Gastrocnemius medialis (tissue), 4 donors: Measurements from ENCODE around the gene TMEM123. TPM values are rescaled to one million over a fixed set of nuclear protein-coding genes. Genes with fewer than 3 reads are reported as not detected.

Experiments
- ATAC-seq, 2 donors: fragments of 150-250 bp; one replicate each; pipeline ENCODE4 v1.9.1; 2016
- DNase-seq, 2 donors: peaks; one replicate each; pipeline ENCODE4 v3.0.0-alpha.2; 2019
- H3K27ac ChIP-seq, 4 donors: fragments of 200-600 bp; sonication (generic); 1 replicate in 1 of 4; 2 replicates in 3 of 4; pipeline ENCODE4 v1.5.1; 2016 to 2018; ENCODE audit warnings: mild to moderate bottlenecking in 2 of 4, moderate library complexity in 1 of 4
- H3K27me3 ChIP-seq, 3 donors: fragments of 200-600 bp; sonication (generic) in 2 of 3; 1 replicate in 1 of 3; 2 replicates in 2 of 3; pipeline versions ENCODE4 v1.5.1 to v1.6.0; 2016 to 2019; ENCODE audit warnings: mild to moderate bottlenecking in 1 of 3, moderate library complexity in 1 of 3
- H3K36me3 ChIP-seq, 2 donors: fragments of 200-600 bp; sonication (generic) in 1 of 2; one replicate each; pipeline ENCODE4 v1.5.1; 2017 to 2018
- H3K4me1 ChIP-seq, 2 donors: fragments of 200-600 bp; sonication (generic) in 1 of 2; one replicate each; pipeline ENCODE4 v1.5.1; 2016 to 2017; ENCODE audit warnings: mild to moderate bottlenecking in 2 of 2
- H3K4me3 ChIP-seq, 4 donors: fragments of 200-600 bp; sonication (generic) in 3 of 4; 1 replicate in 1 of 4; 2 replicates in 3 of 4; pipeline ENCODE4 v1.5.1; 2016 to 2019; ENCODE audit warnings: mild to moderate bottlenecking in 2 of 4
- H3K9me3 ChIP-seq, 3 donors: fragments of 200-600 bp; sonication (generic) in 2 of 3; 1 replicate in 1 of 3; 2 replicates in 2 of 3; pipeline ENCODE4 v1.5.1; 2016 to 2019
- POLR2A ChIP-seq, 2 donors: fragments of 450-650 bp; IDR thresholded peaks; one replicate each; pipeline ENCODE4 v1.6.1; 2017; ENCODE audit warnings: antibody characterized with exemption in 2 of 2, mild to moderate bottlenecking in 2 of 2, moderate library complexity in 2 of 2
- in situ Hi-C, 4 donors: fragments of 200-750 bp; cut with MboI; loops; one replicate each; pipeline versions ENCODE4 v1.15.0 to v1.8.0; 2017; ENCODE audit warnings: low sequenced_read_pairs in 4 of 4
- intact Hi-C: fragments of 100-400 bp; cut with DNase I; formaldehyde crosslinking; loops from one replicate; pipeline ENCODE4 v1.15.1; 2023; ENCODE audit warnings: low total_unique reads
- total RNA-seq, 4 donors: library from RNA; depleted of rRNA; stranded (reverse); fragments of >200 nt; gene quantifications; one replicate each; pipeline versions ENCODE4 v1.1.0 to v1.2.3, GENCODE V29; 2016
- TF ChIP-seq, protein P1 (sequence below), 5 experiments: fragments of 450-650 bp in 3 of 5; fragments of 200-600 bp in 2 of 5; sonication (generic) in 2 of 5; IDR thresholded peaks in 4 of 5; conservative IDR thresholded peaks in 1 of 5; 1 replicate in 4 of 5; 2 replicates in 1 of 5; pipeline ENCODE4 v1.5.1; 2016 to 2019; ENCODE audit warnings: antibody characterized with exemption in 5 of 5, mild to moderate bottlenecking in 3 of 5, moderate library complexity in 3 of 5

TMEM123 gene
- total RNA-seq, 4 donors from 2014 or later: 12.5 to 38.0 (median 22.6) TPM

DNA sequence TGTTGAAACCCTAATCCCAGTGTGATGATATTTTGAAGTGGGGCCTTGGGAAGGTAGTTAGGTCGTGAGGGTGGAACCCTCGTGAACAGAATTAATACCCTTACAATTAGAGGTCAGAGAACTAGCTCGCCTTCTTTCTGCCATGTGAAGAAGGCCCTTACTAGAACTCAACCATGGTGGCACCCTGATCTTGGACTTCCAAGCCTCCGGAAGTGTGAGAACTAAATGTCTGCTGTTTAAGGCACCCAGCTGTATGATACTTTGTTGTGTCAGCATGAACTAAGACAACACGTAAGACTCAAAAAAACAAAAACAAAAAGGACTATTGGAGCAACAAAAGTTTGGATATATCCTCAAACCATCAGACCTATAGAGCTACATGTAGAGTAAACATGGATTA is 52.0 kb downstream of the TMEM123 start:
- in situ Hi-C loops: no loop called here
- no peak for ATAC-seq
- Histone ChIP-seq H3K27me3 (no peaks in the 10 kb centered on the region), H3K27ac (no peak overlapping the region), H3K4me3 (no peak overlapping the region), H3K9me3 (no peaks in the 10 kb centered on the region), H3K4me1 (peaks cover 8 to 12% of the 10 kb centered on the region in 2 donors), H3K36me3 (peaks cover 0 to 6% of the 10 kb centered on the region in 2 donors)
- DNase-seq: no peak
- TF ChIP-seq POLR2A (IDR thresholded peaks at IDR 0.05): no peak
- TF ChIP-seq, protein P1, sequence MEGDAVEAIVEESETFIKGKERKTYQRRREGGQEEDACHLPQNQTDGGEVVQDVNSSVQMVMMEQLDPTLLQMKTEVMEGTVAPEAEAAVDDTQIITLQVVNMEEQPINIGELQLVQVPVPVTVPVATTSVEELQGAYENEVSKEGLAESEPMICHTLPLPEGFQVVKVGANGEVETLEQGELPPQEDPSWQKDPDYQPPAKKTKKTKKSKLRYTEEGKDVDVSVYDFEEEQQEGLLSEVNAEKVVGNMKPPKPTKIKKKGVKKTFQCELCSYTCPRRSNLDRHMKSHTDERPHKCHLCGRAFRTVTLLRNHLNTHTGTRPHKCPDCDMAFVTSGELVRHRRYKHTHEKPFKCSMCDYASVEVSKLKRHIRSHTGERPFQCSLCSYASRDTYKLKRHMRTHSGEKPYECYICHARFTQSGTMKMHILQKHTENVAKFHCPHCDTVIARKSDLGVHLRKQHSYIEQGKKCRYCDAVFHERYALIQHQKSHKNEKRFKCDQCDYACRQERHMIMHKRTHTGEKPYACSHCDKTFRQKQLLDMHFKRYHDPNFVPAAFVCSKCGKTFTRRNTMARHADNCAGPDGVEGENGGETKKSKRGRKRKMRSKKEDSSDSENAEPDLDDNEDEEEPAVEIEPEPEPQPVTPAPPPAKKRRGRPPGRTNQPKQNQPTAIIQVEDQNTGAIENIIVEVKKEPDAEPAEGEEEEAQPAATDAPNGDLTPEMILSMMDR (IDR thresholded peaks at IDR 0.05 in 4 of 5, conservative IDR thresholded peaks at IDR 0.05 in 1 of 5): no peak
- intact Hi-C loops: no loop called here

DNA sequence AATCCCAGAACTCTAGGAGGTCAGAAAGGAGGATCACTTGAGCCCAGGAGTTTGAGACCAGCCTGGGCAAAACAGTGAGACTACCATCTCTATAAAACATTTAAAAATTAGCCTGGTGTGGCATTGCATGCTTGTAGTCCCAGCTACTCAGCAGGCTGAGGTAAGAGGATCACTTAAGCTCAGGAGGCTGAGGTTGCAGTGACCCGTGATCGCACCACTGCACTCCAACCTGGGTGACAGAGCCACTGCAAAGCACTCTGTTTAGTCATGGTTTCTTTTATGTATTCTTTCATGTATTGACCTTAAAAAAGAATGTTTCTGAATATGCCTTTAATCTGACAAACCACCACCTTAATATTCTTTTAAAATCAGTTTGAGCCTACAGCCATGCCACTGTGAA is 53.4 kb downstream of the TMEM123 start:
- H3K36me3 ChIP-seq: peaks cover 0 to 10% of the 10 kb centered on the region in 2 donors

DNA sequence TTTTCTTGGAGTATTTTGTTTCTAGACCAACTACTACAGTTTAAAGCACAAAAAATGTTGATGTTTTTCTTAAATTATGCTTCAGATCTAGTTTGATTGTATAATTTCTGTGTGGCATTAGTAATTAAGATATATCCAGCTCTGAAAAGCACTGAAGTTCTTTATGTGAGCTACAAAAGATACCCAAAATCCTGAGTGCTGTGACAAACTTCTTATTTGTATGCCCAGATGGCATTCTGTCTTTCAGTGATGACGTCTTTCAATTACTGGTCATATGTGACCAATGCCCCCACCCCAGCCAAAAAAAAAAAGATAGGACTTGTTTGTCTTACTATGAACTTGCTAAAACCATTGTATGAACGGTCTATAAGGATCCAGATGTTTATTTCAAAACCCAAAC is 54.3 kb downstream of the TMEM123 start:
- TF ChIP-seq, protein P1 (IDR thresholded peaks at IDR 0.05 in 4 of 5, conservative IDR thresholded peaks at IDR 0.05 in 1 of 5): no peak
- TF ChIP-seq POLR2A (IDR thresholded peaks at IDR 0.05): no peak
- no peak for DNase-seq
- no peak for ATAC-seq
- intact Hi-C loops (no loop called here), in situ Hi-C loops (loop anchor here in 1 of 4 donors (25.0 kb wide), 1 partner anchor 89 kb away; no protein-coding TSS in a partner anchor)
- Histone ChIP-seq H3K9me3 (no peaks in the 10 kb centered on the region), H3K4me1 (peaks cover 8 to 12% of the 10 kb centered on the region in 2 donors), H3K27ac (no peak overlapping the region), H3K4me3 (no peak overlapping the region), H3K27me3 (no peaks in the 10 kb centered on the region), H3K36me3 (peaks cover 0 to 19% of the 10 kb centered on the region in 2 donors)

More for the DNA sequence above, 53.4 kb downstream of the TMEM123 start:
- peaks cover 8 to 12% of the 10 kb centered on the region in 2 donors for H3K4me1 ChIP-seq
- intact Hi-C loops (no loop called here), in situ Hi-C loops (loop anchor here in 1 of 4 donors (25.0 kb wide), 1 partner anchor 88 kb away; no protein-coding TSS in a partner anchor)
- H3K27ac ChIP-seq: no peak overlapping the region
- TF ChIP-seq, protein P1 (IDR thresholded peaks at IDR 0.05 in 4 of 5, conservative IDR thresholded peaks at IDR 0.05 in 1 of 5): no peak
- no peak for TF ChIP-seq POLR2A (IDR thresholded peaks at IDR 0.05)
- DNase-seq (no peak), ATAC-seq (no peak)
- H3K9me3 ChIP-seq: no peaks in the 10 kb centered on the region
- H3K27me3 ChIP-seq: no peaks in the 10 kb centered on the region
- H3K4me3 ChIP-seq: no peak overlapping the region

DNA sequence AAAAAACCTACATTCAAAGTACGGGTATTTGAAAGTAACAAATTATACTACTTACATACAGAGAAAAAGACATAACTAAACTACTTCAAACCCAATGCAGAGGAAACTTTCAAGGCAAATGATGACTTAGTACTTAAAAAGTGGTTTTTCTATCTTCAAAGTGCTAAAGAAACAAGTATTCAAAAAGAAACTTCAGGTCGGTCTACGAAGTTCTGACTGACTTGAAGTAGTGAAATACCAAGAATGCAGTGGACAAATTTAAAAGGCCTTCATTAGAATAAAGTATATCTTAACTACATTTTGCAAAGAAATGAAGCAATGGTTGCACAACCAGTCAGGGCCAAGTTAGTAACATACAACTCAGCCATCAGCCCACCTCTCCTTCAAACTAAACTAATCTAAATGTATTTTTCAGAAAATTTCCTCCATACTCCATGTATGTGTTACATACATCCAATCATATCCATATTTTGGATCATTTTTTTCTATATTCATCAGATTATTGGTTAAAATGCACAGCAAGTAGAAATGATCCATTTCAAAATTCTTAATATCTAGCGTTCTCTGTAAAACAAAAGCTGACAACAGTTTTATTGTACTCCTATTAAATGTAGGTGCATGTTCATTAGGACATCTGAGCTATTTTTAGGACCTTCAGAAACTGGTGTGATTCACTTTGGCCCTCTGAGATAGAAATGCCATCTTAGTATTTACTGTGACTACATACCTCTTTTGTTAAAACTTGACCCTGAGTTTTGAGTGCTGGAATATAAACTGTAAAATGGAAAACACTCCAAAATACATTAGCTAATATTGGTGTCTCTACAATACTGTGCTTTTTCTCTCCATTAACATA is 55.6 kb downstream of the TMEM123 start:
- H3K9me3 ChIP-seq: no peaks in the 10 kb centered on the region
- in situ Hi-C loops (loop anchor here in 1 of 4 donors (25.0 kb wide), 1 partner anchor 90 kb away; no protein-coding TSS in a partner anchor), intact Hi-C loops (no loop called here)
- no peak overlapping the region for H3K4me3 ChIP-seq
- H3K27me3 ChIP-seq: no peaks in the 10 kb centered on the region
- TF ChIP-seq, protein P1 (IDR thresholded peaks at IDR 0.05 in 4 of 5, conservative IDR thresholded peaks at IDR 0.05 in 1 of 5): no peak
- TF ChIP-seq POLR2A (IDR thresholded peaks at IDR 0.05): no peak
- no peak overlapping the region for H3K27ac ChIP-seq
- DNase-seq: no peak
- ATAC-seq: peak in 1 of 2 donors; percentile 62
- H3K36me3 ChIP-seq: peaks cover 0 to 20% of the 10 kb centered on the region in 2 donors
- peaks cover 8 to 12% of the 10 kb centered on the region in 2 donors for H3K4me1 ChIP-seq
